HEK293 (cell line): ENCODE results near the gene OAT.
A peak's percentile ranks its signal among the peaks of the same experiment; 100 is the strongest.

ENCODE experiments used
- BCL11B ChIP-seq: fragments of 450-650 bp; formaldehyde crosslinking; IDR thresholded peaks from 2 replicates; pipeline ENCODE4 v1.5.1; 2016; ENCODE audit warnings: low read depth, missing biosample characterization, missing genetic modification characterization
- BCL6B ChIP-seq: fragments of 450-650 bp; formaldehyde crosslinking; IDR thresholded peaks from 2 replicates; pipeline ENCODE4 v1.5.1; 2017; ENCODE audit warnings: missing biosample characterization, missing genetic modification characterization
- EGR2 ChIP-seq: fragments of 450-650 bp; formaldehyde crosslinking; IDR thresholded peaks from 2 replicates; pipeline ENCODE4 v1.5.1; 2016; ENCODE audit warnings: low read depth, missing biosample characterization, missing genetic modification characterization
- HIC1 ChIP-seq: fragments of 450-650 bp; formaldehyde crosslinking; IDR thresholded peaks from 2 replicates; pipeline ENCODE4 v1.5.1; 2016; ENCODE audit warnings: missing biosample characterization, missing genetic modification characterization
- HOXD13 ChIP-seq: sonication (generic); formaldehyde crosslinking; IDR thresholded peaks from 2 replicates; pipeline ENCODE4 v1.8.0; 2022; ENCODE audit warnings: missing genetic modification reagents, borderline replicate concordance
- IKZF3 ChIP-seq: fragments of 450-650 bp; IDR thresholded peaks from 2 replicates; pipeline ENCODE4 v1.5.0; 2018; ENCODE audit warnings: missing biosample characterization, mild to moderate bottlenecking, missing genetic modification characterization, moderate library complexity
- MYNN ChIP-seq: fragments of 450-650 bp; formaldehyde crosslinking; IDR thresholded peaks from 2 replicates; pipeline ENCODE4 v1.5.1; 2016; ENCODE audit warnings: missing biosample characterization, missing genetic modification characterization, borderline replicate concordance
- SALL2 ChIP-seq: fragments of 450-650 bp; formaldehyde crosslinking; IDR thresholded peaks from 2 replicates; pipeline ENCODE4 v1.5.0; 2017; ENCODE audit warnings: missing biosample characterization, mild to moderate bottlenecking, missing genetic modification characterization, borderline replicate concordance
- SP3 ChIP-seq: fragments of 450-650 bp; formaldehyde crosslinking; IDR thresholded peaks from 2 replicates; pipeline ENCODE4 v1.5.1; 2016; ENCODE audit warnings: missing biosample characterization, missing genetic modification characterization
- ZBTB20 ChIP-seq: fragments of 450-650 bp; formaldehyde crosslinking; IDR thresholded peaks from 2 replicates; pipeline ENCODE4 v1.5.1; 2016; ENCODE audit warnings: missing biosample characterization, missing genetic modification characterization
- ZBTB7A ChIP-seq: fragments of 450-650 bp; formaldehyde crosslinking; IDR thresholded peaks from 2 replicates; pipeline ENCODE4 v1.5.1; 2016; ENCODE audit warnings: low read depth, missing biosample characterization, missing genetic modification characterization
- ZEB2 ChIP-seq: fragments of 450-650 bp; formaldehyde crosslinking; IDR thresholded peaks from 2 replicates; pipeline ENCODE4 v1.5.1; 2016; ENCODE audit warnings: missing biosample characterization, missing genetic modification characterization
- ZFP37 ChIP-seq: fragments of 450-650 bp; formaldehyde crosslinking; IDR thresholded peaks from 2 replicates; pipeline ENCODE4 v1.5.1; 2016; ENCODE audit warnings: missing biosample characterization, missing genetic modification characterization
- ZNF138 ChIP-seq: fragments of 450-650 bp; formaldehyde crosslinking; IDR thresholded peaks from 2 replicates; pipeline ENCODE4 v1.5.1; 2016; ENCODE audit warnings: missing biosample characterization, missing genetic modification characterization, borderline replicate concordance
- ZNF155 ChIP-seq: fragments of 450-650 bp; formaldehyde crosslinking; IDR thresholded peaks from 2 replicates; pipeline ENCODE4 v1.5.1; 2016; ENCODE audit warnings: missing biosample characterization, missing genetic modification characterization
- ZNF2 ChIP-seq: fragments of 450-650 bp; formaldehyde crosslinking; IDR thresholded peaks from 2 replicates; pipeline ENCODE4 v1.5.1; 2016; ENCODE audit warnings: missing biosample characterization, missing genetic modification characterization
- ZNF211 ChIP-seq: fragments of 450-650 bp; formaldehyde crosslinking; IDR thresholded peaks from 2 replicates; pipeline ENCODE4 v1.5.1; 2016; ENCODE audit warnings: low read depth, missing biosample characterization, missing genetic modification characterization
- ZNF266 ChIP-seq: fragments of 450-650 bp; formaldehyde crosslinking; IDR thresholded peaks from 2 replicates; pipeline ENCODE4 v1.5.1; 2016; ENCODE audit warnings: missing biosample characterization, missing genetic modification characterization, low read depth
- ZNF292 ChIP-seq: fragments of 450-650 bp; formaldehyde crosslinking; IDR thresholded peaks from 2 replicates; pipeline ENCODE4 v1.5.1; 2016; ENCODE audit warnings: low read depth, missing biosample characterization, missing genetic modification characterization, borderline replicate concordance
- ZNF311 ChIP-seq: fragments of 450-650 bp; formaldehyde crosslinking; IDR thresholded peaks from 2 replicates; pipeline ENCODE4 v1.5.1; 2017; ENCODE audit warnings: missing biosample characterization, missing genetic modification characterization, borderline replicate concordance
- ZNF366 ChIP-seq: fragments of 450-650 bp; formaldehyde crosslinking; conservative IDR thresholded peaks from 2 replicates; pipeline ENCODE4 v1.5.1; 2016; ENCODE audit warnings: missing biosample characterization, missing genetic modification characterization
- ZNF423 ChIP-seq: fragments of 450-650 bp; formaldehyde crosslinking; IDR thresholded peaks from 2 replicates; pipeline ENCODE4 v1.5.1; 2016; ENCODE audit warnings: missing biosample characterization, missing genetic modification characterization
- ZNF510 ChIP-seq: fragments of 450-650 bp; formaldehyde crosslinking; IDR thresholded peaks from 2 replicates; pipeline ENCODE4 v1.5.1; 2018; ENCODE audit warnings: mild to moderate bottlenecking, missing genetic modification characterization, missing biosample characterization; ENCODE audit not compliant: insufficient replicate concordance
- ZNF555 ChIP-seq: fragments of 450-650 bp; formaldehyde crosslinking; conservative IDR thresholded peaks from 2 replicates; pipeline ENCODE4 v1.5.1; 2017; ENCODE audit warnings: missing biosample characterization, mild to moderate bottlenecking, missing genetic modification characterization, inconsistent platforms
- ZNF629 ChIP-seq: fragments of 450-650 bp; formaldehyde crosslinking; IDR thresholded peaks from 2 replicates; pipeline ENCODE4 v1.5.1; 2017; ENCODE audit warnings: missing biosample characterization, missing genetic modification characterization
- ZNF707 ChIP-seq: fragments of 450-650 bp; formaldehyde crosslinking; IDR thresholded peaks from 2 replicates; pipeline ENCODE4 v1.5.1; 2016; ENCODE audit warnings: missing biosample characterization, missing genetic modification characterization
- ZNF843 ChIP-seq: fragments of 450-650 bp; formaldehyde crosslinking; IDR thresholded peaks from 2 replicates; pipeline ENCODE4 v1.5.1; 2016; ENCODE audit warnings: missing biosample characterization, missing genetic modification characterization
- TF ChIP-seq, protein P1 (sequence below): fragments of 450-650 bp; IDR thresholded peaks from 2 replicates; pipeline ENCODE4 v1.5.1; 2018; ENCODE audit warnings: missing biosample characterization, mild to moderate bottlenecking, missing genetic modification characterization
- TF ChIP-seq, protein P2 (sequence below): fragments of 450-650 bp; formaldehyde crosslinking; IDR thresholded peaks from 2 replicates; pipeline ENCODE4 v1.5.1; 2016; ENCODE audit warnings: missing biosample characterization, missing genetic modification characterization, low read depth
- TF ChIP-seq, protein P3 (sequence below): fragments of 450-650 bp; formaldehyde crosslinking; IDR thresholded peaks from 2 replicates; pipeline ENCODE4 v1.5.1; 2016; ENCODE audit warnings: missing biosample characterization, missing genetic modification characterization

Gene OAT

DNA sequence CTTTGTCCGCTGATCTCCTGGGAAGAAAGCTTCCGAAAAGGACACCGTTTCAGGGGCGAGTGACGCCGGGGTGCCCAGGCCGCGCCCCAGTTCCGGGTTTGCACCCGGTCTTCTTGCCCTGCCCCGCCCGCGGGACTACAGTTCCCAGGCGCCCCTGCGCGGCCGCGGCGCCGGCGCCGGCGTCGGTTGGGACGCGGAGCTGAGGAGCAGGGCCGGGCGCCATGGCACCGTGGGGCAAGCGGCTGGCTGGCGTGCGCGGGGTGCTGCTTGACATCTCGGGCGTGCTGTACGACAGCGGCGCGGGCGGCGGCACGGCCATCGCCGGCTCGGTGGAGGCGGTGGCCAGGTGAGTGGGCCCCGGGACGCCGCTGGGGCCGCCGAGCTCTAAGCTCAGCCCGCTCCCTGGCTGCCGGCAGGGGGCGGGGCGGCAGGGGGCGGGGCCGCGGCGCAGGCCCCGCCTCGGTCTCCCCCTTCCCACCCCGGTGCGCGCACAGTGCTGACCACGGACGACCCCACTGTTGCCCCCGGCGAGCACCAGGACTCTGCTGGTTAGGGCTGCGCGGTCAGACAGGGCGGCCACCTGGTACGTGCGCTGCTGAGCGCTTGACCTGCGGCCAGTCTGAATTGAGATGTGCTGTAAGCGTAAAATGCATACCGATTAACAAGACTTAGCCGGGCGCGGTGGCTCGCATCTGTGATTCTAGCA, 43.1 kb upstream of the OAT start, which contains the start of gene LHPP (continued):
- TF ChIP-seq, protein P1, sequence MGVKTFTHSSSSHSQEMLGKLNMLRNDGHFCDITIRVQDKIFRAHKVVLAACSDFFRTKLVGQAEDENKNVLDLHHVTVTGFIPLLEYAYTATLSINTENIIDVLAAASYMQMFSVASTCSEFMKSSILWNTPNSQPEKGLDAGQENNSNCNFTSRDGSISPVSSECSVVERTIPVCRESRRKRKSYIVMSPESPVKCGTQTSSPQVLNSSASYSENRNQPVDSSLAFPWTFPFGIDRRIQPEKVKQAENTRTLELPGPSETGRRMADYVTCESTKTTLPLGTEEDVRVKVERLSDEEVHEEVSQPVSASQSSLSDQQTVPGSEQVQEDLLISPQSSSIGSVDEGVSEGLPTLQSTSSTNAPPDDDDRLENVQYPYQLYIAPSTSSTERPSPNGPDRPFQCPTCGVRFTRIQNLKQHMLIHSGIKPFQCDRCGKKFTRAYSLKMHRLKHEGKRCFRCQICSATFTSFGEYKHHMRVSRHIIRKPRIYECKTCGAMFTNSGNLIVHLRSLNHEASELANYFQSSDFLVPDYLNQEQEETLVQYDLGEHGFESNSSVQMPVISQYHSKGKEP (tag by site-specific recombination) = 0 out of 2 replicates have a peak, but pooled peaks have one; percentile 55
- TF ChIP-seq ZBTB7A = no peak
- TF ChIP-seq ZNF292 = no peak
- no peak for TF ChIP-seq ZNF707 (tag by site-specific recombination)
- TF ChIP-seq ZNF843 (tag by site-specific recombination) = no peak
- peak; percentile 28; the same call in 1 of the 2 replicates for TF ChIP-seq SP3 (tag by site-specific recombination)
- TF ChIP-seq ZNF155 (tag by site-specific recombination) = no peak
- peak; percentile 71; the same call in 1 of the 2 replicates for TF ChIP-seq ZBTB20
- no peak for TF ChIP-seq MYNN (tag by site-specific recombination)
- TF ChIP-seq ZNF555 (tag by site-specific recombination) = no peak
- no peak for TF ChIP-seq ZNF423 (tag by site-specific recombination)
- TF ChIP-seq ZNF266 (tag by site-specific recombination) = no peak
- TF ChIP-seq SALL2 (tag by site-specific recombination) = no peak
- TF ChIP-seq, protein P2, sequence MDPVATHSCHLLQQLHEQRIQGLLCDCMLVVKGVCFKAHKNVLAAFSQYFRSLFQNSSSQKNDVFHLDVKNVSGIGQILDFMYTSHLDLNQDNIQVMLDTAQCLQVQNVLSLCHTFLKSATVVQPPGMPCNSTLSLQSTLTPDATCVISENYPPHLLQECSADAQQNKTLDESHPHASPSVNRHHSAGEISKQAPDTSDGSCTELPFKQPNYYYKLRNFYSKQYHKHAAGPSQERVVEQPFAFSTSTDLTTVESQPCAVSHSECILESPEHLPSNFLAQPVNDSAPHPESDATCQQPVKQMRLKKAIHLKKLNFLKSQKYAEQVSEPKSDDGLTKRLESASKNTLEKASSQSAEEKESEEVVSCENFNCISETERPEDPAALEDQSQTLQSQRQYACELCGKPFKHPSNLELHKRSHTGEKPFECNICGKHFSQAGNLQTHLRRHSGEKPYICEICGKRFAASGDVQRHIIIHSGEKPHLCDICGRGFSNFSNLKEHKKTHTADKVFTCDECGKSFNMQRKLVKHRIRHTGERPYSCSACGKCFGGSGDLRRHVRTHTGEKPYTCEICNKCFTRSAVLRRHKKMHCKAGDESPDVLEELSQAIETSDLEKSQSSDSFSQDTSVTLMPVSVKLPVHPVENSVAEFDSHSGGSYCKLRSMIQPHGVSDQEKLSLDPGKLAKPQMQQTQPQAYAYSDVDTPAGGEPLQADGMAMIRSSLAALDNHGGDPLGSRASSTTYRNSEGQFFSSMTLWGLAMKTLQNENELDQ (tag by site-specific recombination) = no peak
- no peak for TF ChIP-seq ZEB2
- TF ChIP-seq ZNF366 (tag by site-specific recombination) = no peak
- no peak for TF ChIP-seq ZNF629 (tag by site-specific recombination)
- no peak for TF ChIP-seq ZNF211 (tag by site-specific recombination)
- no peak for TF ChIP-seq ZNF510
- no peak for TF ChIP-seq BCL6B (tag by site-specific recombination)
- TF ChIP-seq ZNF2 (tag by site-specific recombination) = no peak
- no peak for TF ChIP-seq ZNF138 (tag by site-specific recombination)
- TF ChIP-seq ZFP37 (tag by site-specific recombination) = no peak
- no peak for TF ChIP-seq HIC1 (tag by site-specific recombination)
- TF ChIP-seq, protein P3, sequence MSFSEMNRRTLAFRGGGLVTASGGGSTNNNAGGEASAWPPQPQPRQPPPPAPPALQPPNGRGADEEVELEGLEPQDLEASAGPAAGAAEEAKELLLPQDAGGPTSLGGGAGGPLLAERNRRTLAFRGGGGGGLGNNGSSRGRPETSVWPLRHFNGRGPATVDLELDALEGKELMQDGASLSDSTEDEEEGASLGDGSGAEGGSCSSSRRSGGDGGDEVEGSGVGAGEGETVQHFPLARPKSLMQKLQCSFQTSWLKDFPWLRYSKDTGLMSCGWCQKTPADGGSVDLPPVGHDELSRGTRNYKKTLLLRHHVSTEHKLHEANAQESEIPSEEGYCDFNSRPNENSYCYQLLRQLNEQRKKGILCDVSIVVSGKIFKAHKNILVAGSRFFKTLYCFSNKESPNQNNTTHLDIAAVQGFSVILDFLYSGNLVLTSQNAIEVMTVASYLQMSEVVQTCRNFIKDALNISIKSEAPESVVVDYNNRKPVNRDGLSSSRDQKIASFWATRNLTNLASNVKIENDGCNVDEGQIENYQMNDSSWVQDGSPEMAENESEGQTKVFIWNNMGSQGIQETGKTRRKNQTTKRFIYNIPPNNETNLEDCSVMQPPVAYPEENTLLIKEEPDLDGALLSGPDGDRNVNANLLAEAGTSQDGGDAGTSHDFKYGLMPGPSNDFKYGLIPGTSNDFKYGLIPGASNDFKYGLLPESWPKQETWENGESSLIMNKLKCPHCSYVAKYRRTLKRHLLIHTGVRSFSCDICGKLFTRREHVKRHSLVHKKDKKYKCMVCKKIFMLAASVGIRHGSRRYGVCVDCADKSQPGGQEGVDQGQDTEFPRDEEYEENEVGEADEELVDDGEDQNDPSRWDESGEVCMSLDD (tag by site-specific recombination) = peak; percentile 93; the same call in 1 of the 2 replicates
- no peak for TF ChIP-seq EGR2
- TF ChIP-seq IKZF3 = no peak
- no peak for TF ChIP-seq HOXD13
- no peak for TF ChIP-seq ZNF311 (tag by site-specific recombination)
- no peak for TF ChIP-seq BCL11B
